ENCODE data around the gene ACOX1.

ACOX1 gene

GRCh38 chr17:75926456-75926855, 52.5 kb downstream of the ACOX1 start:
- FAIRE-seq = no peak

GRCh38 chr17:75925912-75926311, 53.1 kb downstream of the ACOX1 start:
- no peak for FAIRE-seq

GRCh38 chr17:75925103-75925502, 53.9 kb downstream of the ACOX1 start:
- no peak for FAIRE-seq

DNA sequence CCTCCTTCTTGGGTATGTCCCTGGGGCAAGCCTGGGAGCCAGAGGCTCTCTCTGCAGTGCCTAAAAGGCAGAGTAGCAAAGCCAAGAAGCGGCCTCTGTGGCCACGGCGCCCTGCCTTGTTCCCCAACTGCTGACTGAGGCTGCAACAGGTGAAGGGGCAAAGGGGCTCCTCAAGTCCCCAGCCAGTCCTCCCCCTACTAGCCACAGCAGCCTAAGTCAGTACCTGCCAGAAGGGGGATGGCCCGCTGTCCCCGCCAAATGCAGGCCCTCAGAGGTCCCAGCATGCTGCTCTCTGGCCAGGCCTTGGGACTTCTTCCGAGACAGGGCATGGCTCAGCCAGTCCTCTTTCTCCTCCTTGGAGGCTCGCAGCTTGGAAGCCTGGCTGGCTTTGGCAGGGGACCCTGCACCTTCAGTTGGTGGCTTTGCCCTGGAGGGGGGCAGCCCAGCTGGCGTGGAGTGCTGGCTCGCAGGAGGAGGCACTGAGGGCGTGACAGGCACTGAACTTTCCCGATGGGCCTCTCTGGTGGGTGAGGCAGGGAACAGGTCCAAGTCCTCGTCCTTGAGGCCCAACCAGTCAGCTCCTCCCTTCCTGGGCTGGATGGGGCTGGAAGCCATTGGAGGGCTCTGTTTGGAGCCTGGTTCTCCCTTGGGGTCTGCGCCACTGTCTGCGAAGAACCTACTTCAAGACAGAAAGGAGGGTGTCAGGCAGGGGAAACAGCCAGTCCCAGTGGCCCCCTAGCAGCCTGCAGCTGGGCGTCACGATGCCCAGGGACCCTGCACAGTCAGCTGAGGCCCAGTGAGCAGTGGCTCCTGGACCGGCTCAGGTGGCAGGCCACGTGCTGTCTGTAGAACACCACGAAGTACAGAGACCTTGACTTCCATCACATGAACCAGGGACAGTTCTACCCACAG, 55.7 kb downstream of the ACOX1 start:
- no peak for FAIRE-seq

DNA sequence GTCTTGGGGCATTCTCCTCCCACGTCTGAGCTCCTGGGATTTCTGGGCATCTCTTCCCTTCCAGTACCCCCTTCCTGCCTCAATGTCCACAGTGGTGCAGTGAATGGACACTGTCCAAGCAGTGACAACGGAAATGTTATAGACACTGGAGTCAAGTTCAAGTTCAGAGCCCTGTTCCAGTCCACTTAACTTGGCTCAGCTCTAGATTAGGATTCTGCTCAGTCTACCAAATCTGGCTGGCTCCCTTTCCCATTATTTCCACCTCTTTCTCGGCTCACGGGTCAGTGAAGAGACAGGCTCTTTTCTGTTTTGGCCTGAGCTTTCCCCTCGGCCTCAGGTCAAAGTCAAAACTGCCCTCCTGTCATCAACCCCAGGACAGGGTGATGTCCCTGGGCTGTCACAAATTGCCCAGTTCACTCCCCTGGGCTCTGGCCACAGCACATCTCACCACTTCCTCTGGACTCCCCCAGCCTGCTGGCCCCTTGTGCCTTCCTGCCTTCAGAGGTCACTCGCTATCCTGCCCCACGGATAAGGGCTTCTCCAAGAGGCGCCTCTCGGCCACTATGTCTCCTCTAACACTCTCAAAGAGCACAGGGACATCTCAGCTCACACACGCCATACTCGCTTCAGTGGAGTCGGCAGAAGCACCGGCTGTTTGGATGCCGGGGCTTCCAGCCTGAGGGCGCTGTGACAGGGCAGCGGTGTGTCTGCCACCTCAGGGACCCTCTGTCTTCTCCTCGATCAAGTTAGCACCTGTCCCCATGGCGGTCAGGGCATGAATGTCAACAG, 56.6 kb downstream of the ACOX1 start:
- FAIRE-seq = no peak

- no peak for FAIRE-seq
Observed at GRCh38 chr17:75921596-75921995, 57.4 kb downstream of the ACOX1 start.

DNA sequence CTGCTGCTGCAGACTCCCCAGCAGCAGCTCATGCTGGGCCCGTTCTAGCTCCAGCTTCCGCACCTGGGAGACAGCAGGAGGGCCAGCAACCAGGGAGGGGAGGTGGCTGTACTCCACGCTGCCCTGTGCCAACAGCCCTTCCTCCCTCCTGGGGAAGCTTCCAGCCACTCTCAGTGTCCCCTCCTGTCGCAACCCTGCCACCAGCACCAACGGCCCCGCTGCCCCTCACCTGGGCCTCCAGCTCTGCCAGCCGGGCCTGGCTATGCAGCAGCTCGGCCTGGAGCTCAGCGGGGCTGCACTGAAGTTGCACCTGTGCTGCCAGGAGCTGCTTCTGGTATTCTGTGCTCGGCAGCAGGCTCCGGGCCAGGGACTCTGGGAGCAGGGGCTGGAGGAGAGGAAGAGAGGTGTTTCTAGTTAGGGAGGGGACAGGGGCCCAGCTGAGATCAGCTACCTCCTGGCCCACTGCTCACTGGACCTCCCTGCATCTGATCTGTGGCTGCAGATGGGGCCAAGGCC, 58.9 kb downstream of the ACOX1 start:
- no peak for FAIRE-seq

- no peak for FAIRE-seq
Observed at GRCh38 chr17:75919611-75920010, 59.4 kb downstream of the ACOX1 start.

DNA sequence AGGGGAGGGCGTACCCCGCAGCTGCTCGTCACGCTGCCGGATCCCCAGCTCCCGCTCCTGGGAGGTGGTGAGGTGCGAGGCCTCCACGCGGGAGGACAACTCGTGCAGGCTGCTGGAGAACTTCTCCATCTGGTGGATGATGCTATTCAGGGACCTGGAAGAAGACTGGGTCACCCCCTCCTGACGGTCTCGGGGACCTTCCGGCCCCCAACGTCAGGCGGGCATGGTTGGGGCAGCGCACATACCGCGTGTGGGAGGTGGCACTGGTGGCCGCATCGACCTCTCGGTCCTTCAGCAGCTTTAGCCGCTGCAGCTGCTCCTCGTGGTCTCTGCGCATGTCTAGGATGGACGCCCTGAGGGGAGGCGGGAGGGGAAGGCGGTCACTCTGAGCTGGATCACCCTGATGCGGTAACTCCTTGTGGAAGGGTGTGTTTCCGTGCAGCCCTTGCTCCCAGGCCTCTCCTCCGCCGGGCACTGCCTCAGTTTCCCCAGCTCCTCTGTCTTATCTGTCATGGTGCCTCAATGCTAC, 61.0 kb downstream of the ACOX1 start:
- FAIRE-seq = no peak

DNA sequence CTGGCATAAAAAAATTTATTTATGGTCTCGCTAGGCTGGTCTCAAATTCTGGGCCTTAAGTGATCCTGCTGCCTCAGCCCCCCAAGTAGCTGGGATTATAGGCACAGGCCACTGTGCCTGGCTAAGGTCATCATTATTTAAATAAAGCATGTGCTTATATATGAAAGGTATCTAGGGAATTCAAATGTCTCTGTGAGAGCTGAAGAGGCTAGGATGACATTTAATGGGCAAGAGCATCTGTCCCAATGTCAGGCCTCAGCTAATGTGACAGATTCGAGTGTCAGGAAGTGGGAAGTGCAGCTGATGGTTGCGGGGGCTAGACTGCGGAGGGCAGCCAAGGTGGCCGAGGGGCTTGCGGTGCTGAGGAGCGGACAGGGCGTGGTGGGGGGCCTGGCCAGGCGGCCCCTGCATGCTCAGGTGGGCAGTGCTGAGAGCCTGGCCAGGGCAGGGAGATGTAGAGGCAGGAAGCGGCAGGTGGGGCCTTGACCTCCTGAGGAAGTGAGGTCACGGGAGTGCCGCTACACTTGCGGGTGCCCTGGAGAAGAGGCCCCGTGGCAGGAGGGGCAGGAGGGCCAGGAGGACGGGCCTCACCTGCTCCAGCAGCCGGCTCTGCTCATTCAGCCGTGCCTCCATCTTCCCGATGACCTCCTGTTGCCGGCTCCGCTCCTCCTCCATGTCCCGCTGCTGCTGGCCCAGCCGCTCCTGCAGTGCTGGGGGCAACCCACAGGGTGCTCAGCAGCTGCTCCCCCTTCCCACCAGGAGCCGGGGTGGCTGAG, 61.6 kb downstream of the ACOX1 start:
- FAIRE-seq = no peak

- no peak for FAIRE-seq
Observed at GRCh38 chr17:75915268-75915667, 63.7 kb downstream of the ACOX1 start.

- FAIRE-seq = no peak
Observed at GRCh38 chr17:75914643-75915267, 64.2 kb downstream of the ACOX1 start.

GRCh38 chr17:75913537-75914210, 65.3 kb downstream of the ACOX1 start:
- FAIRE-seq = no peak

GRCh38 chr17:75910699-75911098, 68.3 kb downstream of the ACOX1 start:
- no peak for FAIRE-seq

GRCh38 chr17:75909812-75910274, 69.1 kb downstream of the ACOX1 start:
- FAIRE-seq = no peak

DNA sequence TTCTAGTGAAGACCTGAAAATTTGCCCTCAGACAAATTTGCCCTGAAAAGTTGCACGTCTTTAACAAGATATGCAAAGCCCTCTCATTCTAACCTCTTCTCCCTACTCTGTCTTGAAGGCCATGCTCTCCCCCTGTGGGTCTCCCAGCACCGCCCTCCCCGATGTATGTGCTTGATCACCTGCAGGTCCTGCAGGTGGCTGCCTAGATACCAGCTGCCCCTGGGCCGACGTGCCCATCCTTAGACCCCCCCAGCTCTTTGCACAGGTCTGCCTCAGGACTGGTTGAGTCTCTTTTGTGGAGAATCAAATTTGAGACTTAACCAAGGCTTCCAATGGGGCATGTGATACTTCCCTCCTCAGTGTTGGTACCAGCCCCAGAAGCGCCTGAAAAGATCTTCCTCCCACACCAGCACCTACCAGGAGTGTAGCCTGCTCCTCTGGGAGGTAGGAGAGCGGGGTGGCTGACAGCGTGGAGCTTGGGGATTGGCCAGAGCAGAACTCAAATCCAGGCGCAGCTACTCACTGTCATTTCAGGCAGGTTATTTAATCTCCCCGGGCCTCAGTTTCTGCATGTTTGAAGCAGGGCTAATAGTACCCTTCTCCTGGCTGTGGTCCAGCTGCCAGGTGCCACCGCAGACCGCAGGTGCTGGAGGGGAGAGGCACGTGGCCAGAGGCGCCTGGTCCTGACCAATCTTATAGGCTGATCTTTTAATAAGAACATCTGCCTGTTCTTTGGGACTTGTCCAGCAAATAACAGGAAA, 69.7 kb downstream of the ACOX1 start:
- no peak for FAIRE-seq

GRCh38 chr17:75908201-75908600, 70.8 kb downstream of the ACOX1 start:
- no peak for FAIRE-seq

DNA sequence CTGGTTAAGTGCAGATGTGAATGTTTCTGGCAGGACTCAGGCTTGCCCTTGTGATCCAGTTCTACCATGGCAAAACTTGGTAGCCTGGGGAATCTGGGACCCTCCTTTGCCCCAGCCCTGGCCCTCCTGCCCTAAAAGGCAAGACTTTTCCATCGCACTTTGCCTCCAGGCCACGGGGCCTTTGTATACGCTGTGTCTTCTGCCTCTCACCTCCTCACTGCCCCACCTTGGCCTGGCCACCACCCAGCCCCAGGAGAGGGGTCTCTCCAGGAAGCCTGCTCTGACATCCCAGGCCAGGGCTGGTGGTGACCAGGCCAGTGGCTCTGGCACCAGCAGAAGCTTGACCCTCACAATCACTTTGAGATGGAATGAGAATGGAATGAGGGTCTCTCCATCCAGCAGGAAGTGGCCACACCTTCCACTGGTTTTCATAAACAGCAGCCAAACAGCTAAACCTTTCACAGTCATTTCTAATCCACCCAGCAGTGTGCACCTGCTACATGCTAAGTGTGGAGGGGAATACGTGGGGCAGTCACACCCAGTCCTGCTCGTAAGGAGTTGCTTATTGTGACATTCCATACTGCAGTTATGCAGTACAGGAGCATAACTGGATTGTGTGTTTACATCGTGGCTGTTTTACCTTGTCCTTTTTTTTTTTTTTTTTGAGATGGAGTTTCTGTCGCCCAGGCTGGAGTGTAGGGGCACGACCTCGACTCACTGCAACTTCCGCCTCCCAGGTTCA, 72.7 kb downstream of the ACOX1 start:
- FAIRE-seq = no peak

GRCh38 chr17:75904749-75905521, 74.0 kb downstream of the ACOX1 start, which contains the start of gene MRPL38:
TSS of gene MRPL38 (minus strand) at chr17:75904884. CDS start at chr17:75904875, 9 bp downstream.
- FAIRE-seq = no peak
